ENCODE data around the gene BICC1.

DNA sequence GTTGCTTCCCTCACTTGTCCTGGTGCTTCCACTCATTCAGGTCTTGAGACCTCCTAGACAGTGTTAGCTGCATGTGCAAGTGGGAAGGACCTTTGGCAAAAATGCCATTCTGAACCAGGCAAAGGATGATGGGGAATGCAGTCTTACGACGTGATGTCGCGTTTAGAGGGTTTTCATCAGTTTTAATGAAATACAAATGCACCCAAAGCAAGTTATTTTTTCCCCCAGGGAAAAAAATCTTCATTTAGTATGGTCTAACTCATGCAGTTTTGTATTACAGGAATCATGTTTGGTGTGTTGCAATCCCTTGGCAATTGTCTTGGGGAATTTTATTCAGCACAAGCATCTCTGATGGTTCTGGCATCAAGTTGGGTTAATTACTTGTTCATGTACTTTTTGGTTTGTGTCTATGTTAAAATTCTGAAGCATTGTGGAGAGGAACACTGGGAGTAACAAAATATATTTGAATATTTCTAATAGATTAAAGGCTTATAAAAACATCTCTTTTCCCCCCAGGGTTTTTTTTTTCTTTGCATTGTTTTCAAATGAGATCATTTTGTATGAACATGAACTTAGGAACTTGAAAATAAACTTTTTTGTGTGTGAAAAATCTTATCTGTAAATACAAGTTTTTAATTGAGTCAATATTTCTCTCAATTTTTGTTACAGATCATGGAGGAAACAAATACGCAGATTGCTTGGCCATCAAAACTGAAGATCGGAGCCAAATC, 188.9 kb downstream of the BICC1 start:
- TF ChIP-seq, protein P1, sequence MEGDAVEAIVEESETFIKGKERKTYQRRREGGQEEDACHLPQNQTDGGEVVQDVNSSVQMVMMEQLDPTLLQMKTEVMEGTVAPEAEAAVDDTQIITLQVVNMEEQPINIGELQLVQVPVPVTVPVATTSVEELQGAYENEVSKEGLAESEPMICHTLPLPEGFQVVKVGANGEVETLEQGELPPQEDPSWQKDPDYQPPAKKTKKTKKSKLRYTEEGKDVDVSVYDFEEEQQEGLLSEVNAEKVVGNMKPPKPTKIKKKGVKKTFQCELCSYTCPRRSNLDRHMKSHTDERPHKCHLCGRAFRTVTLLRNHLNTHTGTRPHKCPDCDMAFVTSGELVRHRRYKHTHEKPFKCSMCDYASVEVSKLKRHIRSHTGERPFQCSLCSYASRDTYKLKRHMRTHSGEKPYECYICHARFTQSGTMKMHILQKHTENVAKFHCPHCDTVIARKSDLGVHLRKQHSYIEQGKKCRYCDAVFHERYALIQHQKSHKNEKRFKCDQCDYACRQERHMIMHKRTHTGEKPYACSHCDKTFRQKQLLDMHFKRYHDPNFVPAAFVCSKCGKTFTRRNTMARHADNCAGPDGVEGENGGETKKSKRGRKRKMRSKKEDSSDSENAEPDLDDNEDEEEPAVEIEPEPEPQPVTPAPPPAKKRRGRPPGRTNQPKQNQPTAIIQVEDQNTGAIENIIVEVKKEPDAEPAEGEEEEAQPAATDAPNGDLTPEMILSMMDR (IDR thresholded peaks at IDR 0.05): no peak
- no peak for TF ChIP-seq POLR2A (IDR thresholded peaks at IDR 0.05)
- no peak for TF ChIP-seq POLR2AphosphoS5 (IDR thresholded peaks at IDR 0.05)
- TF ChIP-seq EP300 (IDR thresholded peaks at IDR 0.05; ENCODE audit: low read depth): no peak
